ENCODE data around the gene OFD1. TPM values are rescaled to one million over a fixed set of nuclear protein-coding genes. Genes with fewer than 3 reads are reported as not detected.

OFD1 gene
- total and polyA plus RNA-seq, 4 experiments from 2014 or later: 22.0 to 135 (median 86.9) TPM

GRCh38 chrX:13748486-13748885 is 13.9 kb downstream of the OFD1 start:
- DNase-seq: no peak
- Histone ChIP-seq H3K27ac (ENCODE audit: low read depth, low read length) (no peak overlapping the region), H3K4me1 (ENCODE audit: insufficient read depth, low read length) (peaks cover 14% of the 10 kb centered on the region), H3K9me3 (ENCODE audit: control insufficient read depth in 1 of 2, low read length in 2 of 2) (no peaks in the 10 kb centered on the region), H3K4me3 (ENCODE audit: low read length in 2 of 2) (no peak overlapping the region), H3K36me3 (ENCODE audit: insufficient read depth, low read length) (peaks cover 41% of the 10 kb centered on the region), H3K27me3 (ENCODE audit: insufficient read depth, low read length) (no peaks in the 10 kb centered on the region)
- no peaks in the 10 kb centered on the region for H3K27me3 Mint-ChIP-seq
- H3K9me3 Mint-ChIP-seq: no peaks in the 10 kb centered on the region
- H3K27ac Mint-ChIP-seq: peak overlapping the region in 4 of 7 donors; percentile 9 to 78 (median 44)
- POLR2A ChIA-PET (ENCODE audit: partially characterized antibody): interaction anchor here (0.7 to 1.5 kb wide), 2 partner anchors 60 to 797 kb away, joined by 3 to 6 read pairs; partner anchors contain the start of gene RAB9A
- intact Hi-C loops (cut with micrococcal nuclease): loop anchor here (1.0 to 2.0 kb wide), 2 partner anchors 14 to 90 kb away; partner anchors contain the start of genes OFD1 and TRAPPC2
- H3K36me3 Mint-ChIP-seq: peaks cover 49 to 64% of the 10 kb centered on the region in 2 donors
- peaks cover 12 to 28% (median 18%) of the 10 kb centered on the region in 4 donors for H3K4me1 Mint-ChIP-seq
- CTCF ChIA-PET (ENCODE audit: partially characterized antibody): interaction anchor here (1.0 to 3.8 kb wide), 6 partner anchors 9 to 283 kb away, joined by 3 to 18 read pairs (median 6); partner anchors contain the start of genes OFD1 and TRAPPC2
- no peak overlapping the region for H3K4me3 Mint-ChIP-seq

- POLR2A ChIA-PET (ENCODE audit: partially characterized antibody): interaction anchor here (0.6 to 1.6 kb wide), 4 partner anchors 16 to 282 kb away, joined by 3 to 5 read pairs (median 3); partner anchors contain the start of genes GEMIN8, OFD1 and TRAPPC2
- Mint-ChIP-seq H3K27me3 (no peaks in the 10 kb centered on the region), H3K9me3 (no peaks in the 10 kb centered on the region), H3K27ac (peak overlapping the region; percentile 29 to 85 (median 65)), H3K4me1 (peaks cover 16 to 28% (median 21%) of the 10 kb centered on the region in 4 donors), H3K4me3 (no peak overlapping the region), H3K36me3 (peaks cover 54 to 64% of the 10 kb centered on the region in 2 donors)
- H3K27ac ChIP-seq (ENCODE audit: low read depth, low read length): no peak overlapping the region
- H3K4me1 ChIP-seq (ENCODE audit: insufficient read depth, low read length): peaks cover 20% of the 10 kb centered on the region
- H3K36me3 ChIP-seq (ENCODE audit: insufficient read depth, low read length): peaks cover 41% of the 10 kb centered on the region
- no peaks in the 10 kb centered on the region for H3K27me3 ChIP-seq (ENCODE audit: insufficient read depth, low read length)
- H3K9me3 ChIP-seq (ENCODE audit: control insufficient read depth in 1 of 2, low read length in 2 of 2): no peaks in the 10 kb centered on the region
- CTCF ChIA-PET (ENCODE audit: partially characterized antibody): interaction anchor here (1.0 to 3.8 kb wide), 11 partner anchors 9 to 282 kb away, joined by 3 to 18 read pairs (median 6); partner anchors contain the start of genes OFD1 and TRAPPC2
- intact Hi-C loops (cut with micrococcal nuclease): loop anchor here (1.0 to 5.0 kb wide), 2 partner anchors 243 to 282 kb away; no protein-coding TSS in a partner anchor
- DNase-seq: peak; percentile 37 to 53 (median 48)
- no peak overlapping the region for H3K4me3 ChIP-seq (ENCODE audit: low read length in 2 of 2)
Observed at GRCh38 chrX:13750204-13750603, 15.7 kb downstream of the OFD1 start.

- peaks cover 36% of the 10 kb centered on the region for H3K36me3 ChIP-seq (ENCODE audit: insufficient read depth, low read length)
- H3K9me3 ChIP-seq (ENCODE audit: control insufficient read depth in 1 of 2, low read length in 2 of 2): no peaks in the 10 kb centered on the region
- ChIA-PET POLR2A (ENCODE audit: partially characterized antibody) (interaction anchor here (1.5 to 1.6 kb wide), 2 partner anchors 88 to 281 kb away, joined by 3 to 5 read pairs; no protein-coding TSS in a partner anchor), CTCF (ENCODE audit: partially characterized antibody) (interaction anchor here (1.2 to 3.8 kb wide), 8 partner anchors 11 to 281 kb away, joined by 3 to 18 read pairs (median 5); partner anchors contain the start of genes OFD1 and TRAPPC2)
- no peaks in the 10 kb centered on the region for H3K27me3 ChIP-seq (ENCODE audit: insufficient read depth, low read length)
- Mint-ChIP-seq H3K4me3 (peak overlapping the region in 2 of 8 donors; percentile 13 to 43), H3K27ac (peak overlapping the region in 5 of 7 donors; percentile 43 to 85 (median 48)), H3K36me3 (peaks cover 53 to 66% of the 10 kb centered on the region in 2 donors), H3K27me3 (no peaks in the 10 kb centered on the region), H3K9me3 (no peaks in the 10 kb centered on the region), H3K4me1 (peaks cover 16 to 32% (median 25%) of the 10 kb centered on the region in 4 donors)
- no peak overlapping the region for H3K27ac ChIP-seq (ENCODE audit: low read depth, low read length)
- no peak for DNase-seq
- intact Hi-C loops (cut with micrococcal nuclease): loop anchor here (1.0 to 5.0 kb wide), 2 partner anchors 244 to 281 kb away; no protein-coding TSS in a partner anchor
- H3K4me1 ChIP-seq (ENCODE audit: insufficient read depth, low read length): peaks cover 24% of the 10 kb centered on the region
- H3K4me3 ChIP-seq (ENCODE audit: low read length in 2 of 2): no peak overlapping the region
Observed at GRCh38 chrX:13750812-13751211, 16.3 kb downstream of the OFD1 start.

GRCh38 chrX:13752141-13752540 is 17.6 kb downstream of the OFD1 start:
- peaks cover 48 to 62% of the 10 kb centered on the region in 2 donors for H3K36me3 Mint-ChIP-seq
- Histone ChIP-seq H3K4me3 (ENCODE audit: low read length in 2 of 2) (no peak overlapping the region), H3K36me3 (ENCODE audit: insufficient read depth, low read length) (peaks cover 43% of the 10 kb centered on the region), H3K27ac (ENCODE audit: low read depth, low read length) (no peak overlapping the region), H3K9me3 (ENCODE audit: control insufficient read depth in 1 of 2, low read length in 2 of 2) (no peaks in the 10 kb centered on the region), H3K4me1 (ENCODE audit: insufficient read depth, low read length) (peaks cover 24% of the 10 kb centered on the region), H3K27me3 (ENCODE audit: insufficient read depth, low read length) (no peaks in the 10 kb centered on the region)
- no peaks in the 10 kb centered on the region for H3K27me3 Mint-ChIP-seq
- peak overlapping the region in 3 of 7 donors; percentile 29 to 75 (median 32) for H3K27ac Mint-ChIP-seq
- ChIA-PET CTCF (ENCODE audit: partially characterized antibody) (interaction anchor here (0.6 to 1.5 kb wide), 2 partner anchors 93 to 109 kb away, joined by 3 read pairs; no protein-coding TSS in a partner anchor), POLR2A (ENCODE audit: partially characterized antibody) (interaction anchor here (1.3 to 1.4 kb wide), 2 partner anchors 63 to 99 kb away, joined by 3 to 5 read pairs; partner anchors contain the start of genes RAB9A and TCEANC)
- no peak for DNase-seq
- H3K9me3 Mint-ChIP-seq: no peaks in the 10 kb centered on the region
- intact Hi-C loops (cut with micrococcal nuclease): loop anchor here (5.0 kb wide), 1 partner anchor 245 kb away; no protein-coding TSS in a partner anchor
- peaks cover 13 to 32% (median 24%) of the 10 kb centered on the region in 4 donors for H3K4me1 Mint-ChIP-seq
- H3K4me3 Mint-ChIP-seq: no peak overlapping the region

- peaks cover 44 to 57% of the 10 kb centered on the region in 2 donors for H3K36me3 Mint-ChIP-seq
Observed at GRCh38 chrX:13752646-13753045, 18.1 kb downstream of the OFD1 start.

GRCh38 chrX:13754765-13755164 is 20.2 kb downstream of the OFD1 start:
- intact Hi-C loops (cut with micrococcal nuclease): loop anchor here (5.0 kb wide), 1 partner anchor 247 kb away; no protein-coding TSS in a partner anchor
- H3K36me3 Mint-ChIP-seq: peaks cover 52 to 58% of the 10 kb centered on the region in 2 donors

More at GRCh38 chrX:13752646-13753045, 18.1 kb downstream of the OFD1 start:
- Histone ChIP-seq H3K27me3 (ENCODE audit: insufficient read depth, low read length) (no peaks in the 10 kb centered on the region), H3K4me3 (ENCODE audit: low read length in 2 of 2) (no peak overlapping the region), H3K9me3 (ENCODE audit: control insufficient read depth in 1 of 2, low read length in 2 of 2) (no peaks in the 10 kb centered on the region), H3K36me3 (ENCODE audit: insufficient read depth, low read length) (peaks cover 42% of the 10 kb centered on the region), H3K4me1 (ENCODE audit: insufficient read depth, low read length) (peaks cover 21% of the 10 kb centered on the region), H3K27ac (ENCODE audit: low read depth, low read length) (no peak overlapping the region)
- H3K9me3 Mint-ChIP-seq: no peaks in the 10 kb centered on the region
- peaks cover 12 to 29% (median 22%) of the 10 kb centered on the region in 4 donors for H3K4me1 Mint-ChIP-seq
- intact Hi-C loops (cut with micrococcal nuclease): loop anchor here (5.0 kb wide), 1 partner anchor 245 kb away; no protein-coding TSS in a partner anchor
- ChIA-PET CTCF (ENCODE audit: partially characterized antibody) (interaction anchor here (1.4 to 1.5 kb wide), 2 partner anchors 94 to 279 kb away, joined by 3 to 5 read pairs; no protein-coding TSS in a partner anchor), POLR2A (ENCODE audit: partially characterized antibody) (interaction anchor here (1.0 to 1.4 kb wide), 3 partner anchors 18 to 277 kb away, joined by 3 to 5 read pairs (median 4); partner anchors contain the start of genes GEMIN8, OFD1, TCEANC and TRAPPC2)
- peak overlapping the region in 2 of 7 donors; percentile 6 to 60 for H3K27ac Mint-ChIP-seq
- no peak overlapping the region for H3K4me3 Mint-ChIP-seq
- DNase-seq: no peak
- no peaks in the 10 kb centered on the region for H3K27me3 Mint-ChIP-seq

More at GRCh38 chrX:13754765-13755164, 20.2 kb downstream of the OFD1 start:
- CTCF ChIA-PET (ENCODE audit: partially characterized antibody): interaction anchor here (0.6 to 1.6 kb wide), 6 partner anchors 97 to 1389 kb away, joined by 3 to 4 read pairs (median 4); partner anchors contain the start of gene GEMIN8
- no peak overlapping the region for H3K4me3 ChIP-seq (ENCODE audit: low read length in 2 of 2)
- no peak for DNase-seq
- H3K4me1 Mint-ChIP-seq: peaks cover 12 to 29% (median 23%) of the 10 kb centered on the region in 4 donors
- H3K36me3 ChIP-seq (ENCODE audit: insufficient read depth, low read length): peaks cover 46% of the 10 kb centered on the region
- POLR2A ChIA-PET (ENCODE audit: partially characterized antibody): interaction anchor here (1.9 kb wide), 1 partner anchor 20 kb away, joined by 8 read pairs; the partner anchor contains the start of genes OFD1 and TRAPPC2
- H3K27me3 ChIP-seq (ENCODE audit: insufficient read depth, low read length): no peaks in the 10 kb centered on the region
- no peak overlapping the region for H3K4me3 Mint-ChIP-seq
- H3K27me3 Mint-ChIP-seq: no peaks in the 10 kb centered on the region
- peaks cover 21% of the 10 kb centered on the region for H3K4me1 ChIP-seq (ENCODE audit: insufficient read depth, low read length)
- no peaks in the 10 kb centered on the region for H3K9me3 Mint-ChIP-seq
- peak overlapping the region in 2 of 7 donors; percentile 24 to 78 for H3K27ac Mint-ChIP-seq
- H3K9me3 ChIP-seq (ENCODE audit: control insufficient read depth in 1 of 2, low read length in 2 of 2): no peaks in the 10 kb centered on the region
- no peak overlapping the region for H3K27ac ChIP-seq (ENCODE audit: low read depth, low read length)
